GM23248 (cell line): ENCODE measurements around the gene INO80C. TPM values are rescaled to one million over a fixed set of nuclear protein-coding genes. Genes with fewer than 3 reads are reported as not detected.

Experiments used
- DNase-seq: peaks from one replicate; pipeline ENCODE4 v3.0.0-alpha.2; 2015
- H2AFZ ChIP-seq: fragments of 200-600 bp; sonication (generic); 2 replicates; pipeline ENCODE4 v1.6.1; 2016; ENCODE audit warnings: antibody characterized with exemption
- H3F3A ChIP-seq: fragments of 200-600 bp; sonication (generic); 2 replicates; pipeline ENCODE4 v1.6.1; 2016; ENCODE audit warnings: mild to moderate bottlenecking, antibody characterized with exemption, mixed run types; ENCODE audit not compliant: insufficient read depth
- H3K27ac ChIP-seq: fragments of 200-600 bp; sonication (generic); 2 replicates; pipeline ENCODE4 v1.5.1; 2016; ENCODE audit warnings: mild to moderate bottlenecking
- H3K27me3 ChIP-seq: fragments of 200-600 bp; sonication (generic); replicated peaks from 2 replicates; pipeline ENCODE4 v1.6.1; 2016; ENCODE audit warnings: mild to moderate bottlenecking; ENCODE audit not compliant: insufficient read depth
- H3K36me3 ChIP-seq: fragments of 200-600 bp; sonication (generic); 2 replicates; pipeline ENCODE4 v1.6.1; 2016; ENCODE audit warnings: low read depth, mild to moderate bottlenecking
- H3K4me1 ChIP-seq: fragments of 200-600 bp; sonication (generic); 2 replicates; pipeline ENCODE4 v1.6.1; 2016; ENCODE audit warnings: mild to moderate bottlenecking; ENCODE audit not compliant: insufficient read depth
- H3K4me2 ChIP-seq: fragments of 200-600 bp; sonication (generic); one replicate; pipeline ENCODE4 v1.6.1; 2016; ENCODE audit warnings: mild to moderate bottlenecking; ENCODE audit not compliant: unreplicated experiment
- H3K4me3 ChIP-seq: fragments of 200-600 bp; sonication (generic); 2 replicates; pipeline ENCODE4 v1.5.1; 2016; ENCODE audit warnings: mild to moderate bottlenecking
- H3K79me2 ChIP-seq: fragments of 200-600 bp; sonication (generic); 2 replicates; pipeline ENCODE4 v1.6.1; 2016; ENCODE audit warnings: mild to moderate bottlenecking; ENCODE audit not compliant: insufficient read depth
- H3K9ac ChIP-seq: fragments of 200-600 bp; sonication (generic); 2 replicates; pipeline ENCODE4 v1.6.1; 2016; ENCODE audit warnings: mild to moderate bottlenecking
- H3K9me2 ChIP-seq: fragments of 200-600 bp; sonication (generic); 2 replicates; pipeline ENCODE4 v1.6.1; 2016; ENCODE audit warnings: mixed run types, mild to moderate bottlenecking, moderate library complexity; ENCODE audit not compliant: insufficient read depth
- H3K9me3 ChIP-seq: fragments of 200-600 bp; sonication (generic); one replicate; pipeline ENCODE4 v1.6.1; 2017; ENCODE audit warnings: low read depth
- H4K20me1 ChIP-seq: fragments of 200-600 bp; sonication (generic); 2 replicates; pipeline ENCODE4 v1.6.0; 2016; ENCODE audit not compliant: insufficient read depth
- EZH2 ChIP-seq: fragments of 200-600 bp; sonication (generic); IDR thresholded peaks from 2 replicates; pipeline ENCODE4 v1.6.1; 2018; ENCODE audit warnings: antibody characterized with exemption, mild to moderate bottlenecking; ENCODE audit not compliant: insufficient read depth, poor library complexity, severe bottlenecking
- EZH2phosphoT487 ChIP-seq: fragments of 200-600 bp; sonication (generic); IDR thresholded peaks from 2 replicates; pipeline ENCODE4 v1.6.1; 2018; ENCODE audit warnings: antibody characterized with exemption, moderate library complexity, mild to moderate bottlenecking, low read depth; ENCODE audit not compliant: insufficient read depth
- WGBS, 2 experiments: methylation state at CpG; one replicate each; pipeline ENCODE4 v1.1.6; 2015 to 2017; ENCODE audit warnings: low lambda C conversion rate in 2 of 2, low coverage in 1 of 2; ENCODE audit errors: missing lambda C conversion rate in 2 of 2; 5-methylcytosine and 5-hydroxymethylcytosine counted together
- in situ Hi-C: fragments of 300-500 bp; cut with MboI; formaldehyde crosslinking; loops from 2 replicates; pipeline ENCODE4 v1.15.0; 2020
- polyA plus RNA-seq: library from polyadenylated mRNA; unstranded; fragments of >200 nt; fragmentation: Nextera tagmentation; extraction: Ambion mirVana; gene quantifications from 2 replicates; pipeline ENCODE4 v1.2.1, GENCODE V29; 2016
- total RNA-seq: library from RNA; depleted of rRNA; stranded (reverse); fragments of >200 nt; shearing (Covaris generic); gene quantifications from 2 replicates; pipeline ENCODE4 v1.2.3, GENCODE V29; 2014

The INO80C gene
- total and polyA plus RNA-seq, 2 experiments from 2014 or later: 0.97 to 9.4 TPM

- no peak overlapping the region for H3K4me2 ChIP-seq
- H3K27ac ChIP-seq: no peak overlapping the region
- no peaks in the 10 kb centered on the region for H3K9me3 ChIP-seq
- H3K4me3 ChIP-seq: no peak overlapping the region
- H3F3A ChIP-seq: no peaks in the 10 kb centered on the region
- no peak overlapping the region for H3K9ac ChIP-seq
- H4K20me1 ChIP-seq: no peaks in the 10 kb centered on the region
- H3K4me1 ChIP-seq: peaks cover 10% of the 10 kb centered on the region
- no peaks in the 10 kb centered on the region for H3K9me2 ChIP-seq
- H3K36me3 ChIP-seq: no peaks in the 10 kb centered on the region
- 22 to 28% methylated on average over 4 of the region's 4 CpGs for WGBS, 2 experiments
- no peak overlapping the region for H2AFZ ChIP-seq
- no peak for DNase-seq
- TF ChIP-seq EZH2phosphoT487: no peak
- no peak for TF ChIP-seq EZH2
- H3K79me2 ChIP-seq: no peaks in the 10 kb centered on the region
- H3K27me3 ChIP-seq: no peaks in the 10 kb centered on the region
- in situ Hi-C loops: no loop called here
Observed at GRCh38 chr18:35463827-35464226, 33.9 kb downstream of the INO80C start.

- Histone ChIP-seq H3K9ac (no peak overlapping the region), H3K4me3 (no peak overlapping the region), H3K27ac (no peak overlapping the region), H3K27me3 (no peaks in the 10 kb centered on the region), H4K20me1 (no peaks in the 10 kb centered on the region), H3K4me2 (no peak overlapping the region), H2AFZ (no peak overlapping the region), H3K79me2 (no peaks in the 10 kb centered on the region), H3F3A (no peaks in the 10 kb centered on the region), H3K9me2 (no peaks in the 10 kb centered on the region), H3K4me1 (peaks cover 14% of the 10 kb centered on the region), H3K9me3 (no peaks in the 10 kb centered on the region), H3K36me3 (no peaks in the 10 kb centered on the region)
- WGBS, 2 experiments: 85 to 88% methylated on average over 5 of the region's 5 CpGs
- TF ChIP-seq EZH2phosphoT487: no peak
- no peak for TF ChIP-seq EZH2
- in situ Hi-C loops: no loop called here
- no peak for DNase-seq
Observed at GRCh38 chr18:35463050-35463449, 34.7 kb downstream of the INO80C start.

- H3K4me1 ChIP-seq: peaks cover 18% of the 10 kb centered on the region
- H3K27ac ChIP-seq: no peak overlapping the region
- no peak overlapping the region for H3K4me3 ChIP-seq
- no peaks in the 10 kb centered on the region for H3K9me2 ChIP-seq
- in situ Hi-C loops: no loop called here
- TF ChIP-seq EZH2: no peak
- TF ChIP-seq EZH2phosphoT487: no peak
- WGBS, 2 experiments: 90 to 93% methylated on average over 1 of the region's 1 CpG
- DNase-seq: peak; percentile 50
- H3K9me3 ChIP-seq: no peaks in the 10 kb centered on the region
- H3K36me3 ChIP-seq: no peaks in the 10 kb centered on the region
- H3K9ac ChIP-seq: no peak overlapping the region
- no peaks in the 10 kb centered on the region for H3K79me2 ChIP-seq
- H3K27me3 ChIP-seq: no peaks in the 10 kb centered on the region
- H2AFZ ChIP-seq: no peak overlapping the region
- no peaks in the 10 kb centered on the region for H4K20me1 ChIP-seq
- no peaks in the 10 kb centered on the region for H3F3A ChIP-seq
- no peak overlapping the region for H3K4me2 ChIP-seq
Observed at GRCh38 chr18:35460736-35461161, 37.0 kb downstream of the INO80C start.

GRCh38 chr18:35459997-35460396 lies 37.8 kb downstream of the INO80C start:
- Histone ChIP-seq H3K9ac (no peak overlapping the region), H3K79me2 (no peaks in the 10 kb centered on the region), H3K9me2 (no peaks in the 10 kb centered on the region), H3K27ac (no peak overlapping the region), H3K4me3 (no peak overlapping the region), H2AFZ (no peak overlapping the region), H3F3A (no peaks in the 10 kb centered on the region), H3K9me3 (no peaks in the 10 kb centered on the region), H4K20me1 (no peaks in the 10 kb centered on the region), H3K27me3 (no peaks in the 10 kb centered on the region), H3K36me3 (no peaks in the 10 kb centered on the region), H3K4me2 (no peak overlapping the region), H3K4me1 (peaks cover 18% of the 10 kb centered on the region)
- no peak for DNase-seq
- no peak for TF ChIP-seq EZH2
- no peak for TF ChIP-seq EZH2phosphoT487
- 72 to 75% methylated on average over 2 of the region's 2 CpGs for WGBS, 2 experiments
- in situ Hi-C loops: no loop called here
